ENCODE measurements around the gene EPC2.

Gene EPC2

GRCh38 chr2:148814143-148814859 is 169.8 kb downstream of the EPC2 start:
- DNase-seq (ENCODE audit: low read depth in 1 of 2, low spot score in 1 of 2): no peak
- no peak for TF ChIP-seq GABPA (IDR thresholded peaks at IDR 0.05; ENCODE audit: low read depth)
- no peak for TF ChIP-seq SPI1 (IDR thresholded peaks at IDR 0.05; ENCODE audit: borderline replicate concordance, low read depth)
- TF ChIP-seq, protein P1, sequence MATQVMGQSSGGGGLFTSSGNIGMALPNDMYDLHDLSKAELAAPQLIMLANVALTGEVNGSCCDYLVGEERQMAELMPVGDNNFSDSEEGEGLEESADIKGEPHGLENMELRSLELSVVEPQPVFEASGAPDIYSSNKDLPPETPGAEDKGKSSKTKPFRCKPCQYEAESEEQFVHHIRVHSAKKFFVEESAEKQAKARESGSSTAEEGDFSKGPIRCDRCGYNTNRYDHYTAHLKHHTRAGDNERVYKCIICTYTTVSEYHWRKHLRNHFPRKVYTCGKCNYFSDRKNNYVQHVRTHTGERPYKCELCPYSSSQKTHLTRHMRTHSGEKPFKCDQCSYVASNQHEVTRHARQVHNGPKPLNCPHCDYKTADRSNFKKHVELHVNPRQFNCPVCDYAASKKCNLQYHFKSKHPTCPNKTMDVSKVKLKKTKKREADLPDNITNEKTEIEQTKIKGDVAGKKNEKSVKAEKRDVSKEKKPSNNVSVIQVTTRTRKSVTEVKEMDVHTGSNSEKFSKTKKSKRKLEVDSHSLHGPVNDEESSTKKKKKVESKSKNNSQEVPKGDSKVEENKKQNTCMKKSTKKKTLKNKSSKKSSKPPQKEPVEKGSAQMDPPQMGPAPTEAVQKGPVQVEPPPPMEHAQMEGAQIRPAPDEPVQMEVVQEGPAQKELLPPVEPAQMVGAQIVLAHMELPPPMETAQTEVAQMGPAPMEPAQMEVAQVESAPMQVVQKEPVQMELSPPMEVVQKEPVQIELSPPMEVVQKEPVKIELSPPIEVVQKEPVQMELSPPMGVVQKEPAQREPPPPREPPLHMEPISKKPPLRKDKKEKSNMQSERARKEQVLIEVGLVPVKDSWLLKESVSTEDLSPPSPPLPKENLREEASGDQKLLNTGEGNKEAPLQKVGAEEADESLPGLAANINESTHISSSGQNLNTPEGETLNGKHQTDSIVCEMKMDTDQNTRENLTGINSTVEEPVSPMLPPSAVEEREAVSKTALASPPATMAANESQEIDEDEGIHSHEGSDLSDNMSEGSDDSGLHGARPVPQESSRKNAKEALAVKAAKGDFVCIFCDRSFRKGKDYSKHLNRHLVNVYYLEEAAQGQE (IDR thresholded peaks at IDR 0.05; ENCODE audit: insufficient replicate concordance, low read depth): no peak
- no peak for TF ChIP-seq POLR2AphosphoS5 (IDR thresholded peaks at IDR 0.05; ENCODE audit: low read depth)
- TF ChIP-seq CTCF (IDR thresholded peaks at IDR 0.05; ENCODE audit: insufficient read depth, low read length): no peak
- Histone ChIP-seq H3K27ac (replicated peaks) (no peak overlapping the region), H3K27me3 (ENCODE audit: insufficient read depth, poor library complexity, severe bottlenecking) (peaks cover 14% of the 10 kb centered on the region), H3K4me3 (replicated peaks; ENCODE audit: insufficient read depth, low read length) (no peak overlapping the region)

DNA sequence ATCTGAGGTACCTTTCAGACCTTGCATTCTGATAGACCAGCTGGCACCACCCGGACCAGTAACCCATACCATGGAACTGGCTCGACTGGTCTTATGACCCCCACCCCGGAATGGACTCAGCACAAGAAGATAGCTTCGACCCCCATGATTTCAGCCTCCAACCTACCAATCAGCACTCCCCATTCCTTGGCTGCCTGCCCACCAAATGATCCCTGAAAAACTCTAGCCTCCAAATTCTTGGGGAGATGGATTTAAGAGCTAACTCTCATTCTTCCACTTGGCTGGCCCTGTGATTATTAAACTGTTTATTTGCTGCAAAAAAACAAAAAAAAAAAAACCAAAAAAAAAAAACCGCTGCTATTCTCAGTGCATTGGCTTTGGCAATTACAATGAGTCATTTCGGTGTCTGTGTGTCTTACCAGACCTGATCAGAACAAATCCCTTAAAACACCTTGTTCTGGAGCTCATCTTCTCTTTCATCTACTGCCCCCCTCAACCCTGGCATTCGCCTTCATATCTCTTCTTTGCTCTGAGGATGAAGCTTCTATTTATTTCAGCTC is 170.4 kb downstream of the EPC2 start:
- Histone ChIP-seq H3K27ac (replicated peaks) (no peak overlapping the region), H3K4me3 (replicated peaks; ENCODE audit: insufficient read depth, low read length) (no peak overlapping the region), H3K27me3 (ENCODE audit: insufficient read depth, poor library complexity, severe bottlenecking) (peaks cover 14% of the 10 kb centered on the region)
- no peak for DNase-seq (ENCODE audit: low read depth in 1 of 2, low spot score in 1 of 2)
- no peak for TF ChIP-seq GABPA (IDR thresholded peaks at IDR 0.05; ENCODE audit: low read depth)
- TF ChIP-seq SPI1 (IDR thresholded peaks at IDR 0.05; ENCODE audit: borderline replicate concordance, low read depth): no peak
- TF ChIP-seq, protein P1 (IDR thresholded peaks at IDR 0.05; ENCODE audit: insufficient replicate concordance, low read depth): no peak
- TF ChIP-seq POLR2AphosphoS5 (IDR thresholded peaks at IDR 0.05; ENCODE audit: low read depth): no peak
- TF ChIP-seq CTCF (IDR thresholded peaks at IDR 0.05; ENCODE audit: insufficient read depth, low read length): no peak

GRCh38 chr2:148816176-148816575 is 171.6 kb downstream of the EPC2 start:
- no peak overlapping the region for H3K4me3 ChIP-seq (replicated peaks; ENCODE audit: insufficient read depth, low read length)
- H3K27me3 ChIP-seq (ENCODE audit: insufficient read depth, poor library complexity, severe bottlenecking): peaks cover 14% of the 10 kb centered on the region
- no peak for TF ChIP-seq GABPA (IDR thresholded peaks at IDR 0.05; ENCODE audit: low read depth)
- no peak overlapping the region for H3K27ac ChIP-seq (replicated peaks)
- DNase-seq (ENCODE audit: low read depth in 1 of 2, low spot score in 1 of 2): no peak

DNA sequence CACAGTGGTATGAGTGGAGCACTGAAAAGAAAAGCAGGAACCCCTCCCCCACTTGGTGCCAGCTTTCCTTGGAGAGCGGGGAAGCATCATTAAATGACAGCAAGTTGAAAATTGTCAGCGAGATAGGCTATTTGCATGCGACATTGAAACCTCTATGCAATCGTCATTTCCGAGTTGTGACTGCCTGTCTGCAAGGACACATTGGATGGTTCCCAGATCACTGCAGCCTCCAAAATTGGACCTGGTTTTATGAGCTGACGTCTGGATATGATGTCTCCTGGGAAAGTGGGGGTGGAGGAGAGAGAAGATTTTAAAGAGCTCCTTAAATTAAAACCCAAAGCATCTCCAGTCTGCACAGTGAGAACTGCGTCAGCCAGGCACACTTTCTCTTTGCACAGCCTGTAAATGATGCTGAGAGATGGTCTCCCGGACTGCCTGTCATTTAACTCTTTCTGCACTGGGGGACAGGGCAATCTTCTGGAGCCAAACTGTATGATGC is 172.7 kb downstream of the EPC2 start:
- DNase-seq (ENCODE audit: low read depth in 1 of 2, low spot score in 1 of 2): no peak
- TF ChIP-seq SPI1 (IDR thresholded peaks at IDR 0.05; ENCODE audit: borderline replicate concordance, low read depth): no peak
- no peak for TF ChIP-seq CTCF (IDR thresholded peaks at IDR 0.05; ENCODE audit: insufficient read depth, low read length)
- TF ChIP-seq GABPA (IDR thresholded peaks at IDR 0.05; ENCODE audit: low read depth): no peak
- TF ChIP-seq POLR2AphosphoS5 (IDR thresholded peaks at IDR 0.05; ENCODE audit: low read depth): no peak
- TF ChIP-seq, protein P1 (IDR thresholded peaks at IDR 0.05; ENCODE audit: insufficient replicate concordance, low read depth): no peak
- Histone ChIP-seq H3K27me3 (ENCODE audit: insufficient read depth, poor library complexity, severe bottlenecking) (peaks cover 14% of the 10 kb centered on the region), H3K27ac (replicated peaks) (no peak overlapping the region), H3K4me3 (replicated peaks; ENCODE audit: insufficient read depth, low read length) (no peak overlapping the region)

Measured in HL-60 (cell line).